ENCODE measurements around the gene GCDH.

The GCDH gene

GRCh38 chr19:12940897-12941296 is 49.9 kb downstream of the GCDH start:
- no peak for DNase-seq (ENCODE audit: low spot score)

DNA sequence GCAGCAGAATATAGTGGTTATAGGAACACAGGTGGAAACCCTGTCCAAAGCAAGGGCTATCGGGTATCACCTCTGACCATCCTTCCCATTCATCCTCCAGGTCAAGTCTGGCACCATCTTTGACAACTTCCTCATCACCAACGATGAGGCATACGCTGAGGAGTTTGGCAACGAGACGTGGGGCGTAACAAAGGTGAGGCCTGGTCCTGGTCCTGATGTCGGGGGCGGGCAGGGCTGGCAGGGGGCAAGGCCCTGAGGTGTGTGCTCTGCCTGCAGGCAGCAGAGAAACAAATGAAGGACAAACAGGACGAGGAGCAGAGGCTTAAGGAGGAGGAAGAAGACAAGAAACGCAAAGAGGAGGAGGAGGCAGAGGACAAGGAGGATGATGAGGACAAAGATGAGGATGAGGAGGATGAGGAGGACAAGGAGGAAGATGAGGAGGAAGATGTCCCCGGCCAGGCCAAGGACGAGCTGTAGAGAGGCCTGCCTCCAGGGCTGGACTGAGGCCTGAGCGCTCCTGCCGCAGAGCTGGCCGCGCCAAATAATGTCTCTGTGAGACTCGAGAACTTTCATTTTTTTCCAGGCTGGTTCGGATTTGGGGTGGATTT is 52.6 kb downstream of the GCDH start:
- DNase-seq (ENCODE audit: low spot score), result no peak

- DNase-seq (ENCODE audit: low spot score), result no peak
Observed at GRCh38 chr19:12944104-12944674, 53.2 kb downstream of the GCDH start.

DNA sequence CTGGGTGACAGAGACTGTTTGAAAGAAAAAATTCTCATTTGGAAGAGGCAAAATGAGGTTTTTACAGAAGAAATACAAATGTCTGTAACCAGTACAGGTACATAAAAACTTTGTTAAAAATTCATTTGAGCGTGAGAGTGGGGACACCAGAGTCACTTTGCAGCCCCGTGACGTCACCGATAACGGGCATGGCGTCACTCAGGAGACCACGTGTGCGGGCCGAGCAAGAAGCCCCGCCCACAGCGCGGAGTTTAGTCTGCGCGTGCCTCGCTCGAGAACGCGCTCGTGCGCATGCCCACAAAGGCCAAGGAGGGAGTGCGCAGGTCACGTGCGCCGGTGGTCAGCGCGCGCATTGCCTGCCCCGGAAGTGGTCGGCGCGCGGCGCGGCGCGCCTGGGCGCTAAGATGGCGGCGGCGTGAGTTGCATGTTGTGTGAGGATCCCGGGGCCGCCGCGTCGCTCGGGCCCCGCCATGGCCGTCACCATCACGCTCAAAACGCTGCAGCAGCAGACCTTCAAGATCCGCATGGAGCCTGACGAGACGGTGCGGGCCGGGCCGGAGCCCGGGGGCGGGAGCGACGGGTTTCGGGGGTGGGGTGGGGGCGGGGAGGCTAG is 54.6 kb downstream of the GCDH start, which contains the start of gene RAD23A:
Gene RAD23A (plus strand): TSS at position 384 of the 613 bp plus-strand sequence. CDS start 87 bp downstream, at position 471.
- DNase-seq (ENCODE audit: low spot score), result peak; percentile 91

- no peak for DNase-seq (ENCODE audit: low spot score)
Observed at GRCh38 chr19:12946092-12946721, 55.2 kb downstream of the GCDH start.

DNA sequence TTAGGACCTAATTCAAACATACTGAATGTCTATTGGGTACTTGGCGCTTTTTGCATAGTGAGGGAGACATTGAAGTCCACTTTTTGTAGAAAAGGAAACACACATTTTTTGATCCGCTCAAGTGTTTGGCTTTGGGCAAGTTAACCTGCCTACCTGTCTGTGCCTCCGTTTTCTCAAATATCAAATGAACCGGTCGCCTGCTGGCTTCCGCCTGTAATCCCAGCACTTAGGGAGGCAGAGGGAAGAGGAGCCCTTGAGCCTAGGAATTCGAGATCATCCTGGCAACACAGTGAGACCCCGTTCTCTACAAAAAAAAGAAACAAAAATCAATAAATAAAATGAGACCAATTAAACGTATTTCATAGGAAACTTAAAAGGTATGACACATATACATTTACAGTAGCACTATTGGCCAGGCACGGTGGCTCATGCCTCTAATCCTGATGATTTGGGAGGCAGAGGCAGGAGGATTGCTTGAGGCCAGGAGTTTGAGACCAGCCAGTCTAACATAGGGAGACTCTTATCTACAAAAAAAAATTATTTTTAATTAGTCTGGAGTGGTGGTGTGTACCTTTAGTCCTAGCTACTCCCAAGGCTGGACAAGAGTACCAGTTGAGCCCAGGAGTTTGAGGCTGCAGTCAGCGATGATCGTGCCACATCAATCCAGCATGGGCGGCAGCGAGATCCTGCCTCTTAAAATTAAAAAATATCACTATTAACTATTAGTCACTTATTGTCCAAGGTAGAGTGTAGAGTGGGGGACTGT is 56.0 kb downstream of the GCDH start:
- DNase-seq (ENCODE audit: low spot score), result no peak

DNA sequence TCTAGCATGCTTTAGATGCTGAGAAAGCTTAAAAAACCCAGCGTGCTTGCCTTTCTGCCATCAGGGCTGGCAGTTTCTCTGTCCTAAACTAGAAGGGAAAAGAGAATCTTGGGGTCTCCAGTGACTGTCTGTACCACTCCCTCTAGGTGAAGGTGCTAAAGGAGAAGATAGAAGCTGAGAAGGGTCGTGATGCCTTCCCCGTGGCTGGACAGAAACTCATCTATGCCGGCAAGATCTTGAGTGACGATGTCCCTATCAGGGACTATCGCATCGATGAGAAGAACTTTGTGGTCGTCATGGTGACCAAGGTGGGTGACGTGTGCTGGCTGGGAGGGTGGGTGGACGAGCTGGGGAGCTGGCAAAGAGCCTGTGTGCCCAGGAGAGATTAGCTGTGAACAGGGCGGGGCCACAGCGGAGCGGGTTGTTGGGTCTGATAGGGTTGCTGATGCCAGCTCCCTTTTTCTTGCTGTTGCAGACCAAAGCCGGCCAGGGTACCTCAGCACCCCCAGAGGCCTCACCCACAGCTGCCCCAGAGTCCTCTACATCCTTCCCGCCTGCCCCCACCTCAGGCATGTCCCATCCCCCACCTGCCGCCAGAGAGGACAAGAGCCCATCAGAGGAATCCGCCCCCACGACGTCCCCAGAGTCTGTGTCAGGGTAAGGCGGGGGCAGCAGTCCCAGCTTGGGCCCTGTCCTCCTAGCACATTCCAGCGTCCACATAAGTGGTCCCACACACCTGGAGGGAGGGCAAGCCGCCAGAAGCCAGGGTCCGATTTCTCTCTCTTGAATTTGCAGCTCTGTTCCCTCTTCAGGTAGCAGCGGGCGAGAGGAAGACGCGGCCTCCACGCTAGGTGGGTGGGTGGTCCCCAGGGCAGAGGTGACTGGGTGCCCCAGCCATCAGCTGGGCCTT is 57.0 kb downstream of the GCDH start:
- no peak for DNase-seq (ENCODE audit: low spot score)

- no peak for DNase-seq (ENCODE audit: low spot score)
Observed at GRCh38 chr19:12948612-12949362, 57.8 kb downstream of the GCDH start.

All from putamen (tissue), 1 donor.